ENCODE results near the gene NWD2.

DNA sequence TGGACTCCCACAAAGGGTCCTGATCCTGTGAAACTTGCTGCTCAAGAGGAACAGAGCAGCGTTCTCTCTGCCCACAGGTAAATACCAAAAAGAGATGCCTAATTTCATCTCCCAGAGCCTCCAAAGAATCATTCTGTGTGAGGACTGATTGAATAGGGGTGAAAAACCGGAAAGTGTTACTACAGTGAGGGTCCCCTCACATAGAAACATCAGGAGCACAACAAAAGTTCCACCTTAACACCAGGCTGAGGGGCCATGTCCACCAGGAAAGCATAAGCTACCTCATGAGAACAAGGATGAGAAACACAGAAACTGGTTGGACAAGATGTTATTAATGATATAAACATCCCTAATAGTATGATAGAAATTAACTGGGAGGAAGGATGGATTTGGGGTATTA lies 140.9 kb downstream of the NWD2 start:
- TF ChIP-seq, protein P1, sequence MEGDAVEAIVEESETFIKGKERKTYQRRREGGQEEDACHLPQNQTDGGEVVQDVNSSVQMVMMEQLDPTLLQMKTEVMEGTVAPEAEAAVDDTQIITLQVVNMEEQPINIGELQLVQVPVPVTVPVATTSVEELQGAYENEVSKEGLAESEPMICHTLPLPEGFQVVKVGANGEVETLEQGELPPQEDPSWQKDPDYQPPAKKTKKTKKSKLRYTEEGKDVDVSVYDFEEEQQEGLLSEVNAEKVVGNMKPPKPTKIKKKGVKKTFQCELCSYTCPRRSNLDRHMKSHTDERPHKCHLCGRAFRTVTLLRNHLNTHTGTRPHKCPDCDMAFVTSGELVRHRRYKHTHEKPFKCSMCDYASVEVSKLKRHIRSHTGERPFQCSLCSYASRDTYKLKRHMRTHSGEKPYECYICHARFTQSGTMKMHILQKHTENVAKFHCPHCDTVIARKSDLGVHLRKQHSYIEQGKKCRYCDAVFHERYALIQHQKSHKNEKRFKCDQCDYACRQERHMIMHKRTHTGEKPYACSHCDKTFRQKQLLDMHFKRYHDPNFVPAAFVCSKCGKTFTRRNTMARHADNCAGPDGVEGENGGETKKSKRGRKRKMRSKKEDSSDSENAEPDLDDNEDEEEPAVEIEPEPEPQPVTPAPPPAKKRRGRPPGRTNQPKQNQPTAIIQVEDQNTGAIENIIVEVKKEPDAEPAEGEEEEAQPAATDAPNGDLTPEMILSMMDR (conservative IDR thresholded peaks at IDR 0.05; ENCODE audit: low read depth, low read length): no peak
- no peak for TF ChIP-seq EZH2 (IDR thresholded peaks at IDR 0.05; ENCODE audit: low read length, unreplicated experiment)
